GM18868 (cell line): Measurements from ENCODE around the gene UBAC2.
A peak's percentile ranks its signal among the peaks of the same experiment; 100 is the strongest.
"Not testable (repeated sequence)": the region's sequence is repeated elsewhere in the genome, so short reads cannot be mapped to it uniquely, and the experiment has no call there.

Source experiments
- ATAC-seq: cut with Tn5 transposase; IDR thresholded peaks from one replicate; pipeline ENCODE4 v1.9.1; 2021; ENCODE audit warnings: mild to moderate bottlenecking, moderate library complexity; ENCODE audit not compliant: unreplicated experiment

Gene UBAC2

GRCh38 chr13:99405966-99406365, 205.3 kb downstream of the UBAC2 start:
- no peak for ATAC-seq

GRCh38 chr13:99406799-99407201, 206.1 kb downstream of the UBAC2 start:
- ATAC-seq = no peak

GRCh38 chr13:99407906-99408702, 207.4 kb downstream of the UBAC2 start:
- ATAC-seq = no peak

- ATAC-seq = no peak
These were observed 208.0 kb downstream of the UBAC2 start for GRCh38 chr13:99408703-99409000.

GRCh38 chr13:99409461-99410083, 208.9 kb downstream of the UBAC2 start:
- ATAC-seq = not testable (repeated sequence)

- ATAC-seq = peak; percentile 51
These were observed 210.2 kb downstream of the UBAC2 start for GRCh38 chr13:99410646-99411475.

GRCh38 chr13:99412856-99413255, 212.2 kb downstream of the UBAC2 start:
- no peak for ATAC-seq

GRCh38 chr13:99414048-99414995, 213.7 kb downstream of the UBAC2 start:
- no peak for ATAC-seq

GRCh38 chr13:99415014-99415650, 214.5 kb downstream of the UBAC2 start:
- no peak for ATAC-seq

GRCh38 chr13:99415851-99416331, 215.2 kb downstream of the UBAC2 start:
- no peak for ATAC-seq

- ATAC-seq = no peak
These were observed 215.9 kb downstream of the UBAC2 start for GRCh38 chr13:99416411-99417121.

GRCh38 chr13:99417201-99418102, 216.8 kb downstream of the UBAC2 start:
- no peak for ATAC-seq

- ATAC-seq = no peak
These were observed 217.6 kb downstream of the UBAC2 start for GRCh38 chr13:99418103-99418842.

GRCh38 chr13:99418843-99419140, 218.1 kb downstream of the UBAC2 start:
- ATAC-seq = no peak

- no peak for ATAC-seq
These were observed 219.1 kb downstream of the UBAC2 start for GRCh38 chr13:99419591-99420243.

GRCh38 chr13:99421271-99421670, 220.6 kb downstream of the UBAC2 start:
- no peak for ATAC-seq
